Gastrocnemius medialis (tissue), 4 donors: ENCODE measurements around the gene SLC22A2.

Experiments used
- CTCF ChIP-seq, 5 experiments: fragments of 450-650 bp in 3 of 5; fragments of 200-600 bp in 2 of 5; sonication (generic) in 2 of 5; IDR thresholded peaks in 4 of 5; conservative IDR thresholded peaks in 1 of 5; 1 replicate in 4 of 5; 2 replicates in 1 of 5; pipeline ENCODE4 v1.5.1; 2016 to 2019; ENCODE audit warnings: antibody characterized with exemption in 5 of 5, mild to moderate bottlenecking in 3 of 5, moderate library complexity in 3 of 5
- POLR2A ChIP-seq, 2 donors: fragments of 450-650 bp; IDR thresholded peaks; one replicate each; pipeline ENCODE4 v1.6.1; 2017; ENCODE audit warnings: antibody characterized with exemption in 2 of 2, mild to moderate bottlenecking in 2 of 2, moderate library complexity in 2 of 2

- TF ChIP-seq POLR2A (IDR thresholded peaks at IDR 0.05) (no peak), CTCF (IDR thresholded peaks at IDR 0.05 in 4 of 5, conservative IDR thresholded peaks at IDR 0.05 in 1 of 5) (no peak)
These were observed 51.0 kb downstream of the SLC22A2 start for GRCh38 chr6:160207618-160208017.
